GM13976 (cell line): ENCODE measurements around the gene NTMT1.

Source experiments
- DNase-seq: peaks from one replicate; pipeline ENCODE4 v3.0.0; 2012; ENCODE audit warnings: low spot score
- CTCF ChIP-seq: IDR thresholded peaks from 2 replicates; pipeline ENCODE4 v1.5.1; 2012; ENCODE audit warnings: borderline replicate concordance, mild to moderate bottlenecking; ENCODE audit not compliant: insufficient read depth; ENCODE audit errors: extremely low read depth, missing control alignments, control extremely low read depth
- in situ Hi-C: fragments of 300-500 bp; cut with MboI; formaldehyde crosslinking; loops from one replicate; pipeline ENCODE4 v1.12.0; 2022; ENCODE audit warnings: low sequenced_read_pairs, mixed read lengths, inconsistent platforms; ENCODE audit not compliant: unreplicated experiment

The NTMT1 gene

GRCh38 chr9:129606161-129607026 lies 19.6 kb upstream of the NTMT1 start:
- in situ Hi-C loops = no loop called here
- TF ChIP-seq CTCF = no peak
- DNase-seq = no peak

- TF ChIP-seq CTCF = no peak
- no peak for DNase-seq
- in situ Hi-C loops = no loop called here
Measured at GRCh38 chr9:129607027-129607387, 19.0 kb upstream of the NTMT1 start.

GRCh38 chr9:129608561-129609481 lies 17.1 kb upstream of the NTMT1 start:
- no peak for TF ChIP-seq CTCF
- in situ Hi-C loops = no loop called here
- DNase-seq = no peak

GRCh38 chr9:129609486-129610212 lies 16.3 kb upstream of the NTMT1 start:
- in situ Hi-C loops = loop anchor here (10.0 kb wide), 1 partner anchor 475 kb away; no protein-coding TSS in a partner anchor
- DNase-seq = peak; percentile 79

GRCh38 chr9:129610213-129610472 lies 15.8 kb upstream of the NTMT1 start:
- in situ Hi-C loops = loop anchor here (10.0 kb wide), 1 partner anchor 475 kb away; no protein-coding TSS in a partner anchor
- no peak for DNase-seq
- TF ChIP-seq CTCF = no peak

More at GRCh38 chr9:129609486-129610212, 16.3 kb upstream of the NTMT1 start:
- no peak for TF ChIP-seq CTCF
